ENCODE measurements around the gene ST8SIA4. TPM values are rescaled to one million over a fixed set of nuclear protein-coding genes. Genes with fewer than 3 reads are reported as not detected.

Gene ST8SIA4
- total RNA-seq, 1 donor from 2014 or later: 5.9 TPM

- no peak overlapping the region for H3K4me3 Mint-ChIP-seq
- peaks cover 8% of the 10 kb centered on the region for H3K4me1 Mint-ChIP-seq
- peaks cover 15% of the 10 kb centered on the region for H3K9me3 Mint-ChIP-seq
- no peak overlapping the region for H3K27ac Mint-ChIP-seq (ENCODE audit: unreplicated experiment)
- H3K36me3 Mint-ChIP-seq (ENCODE audit: low read depth): no peaks in the 10 kb centered on the region
- TF ChIP-seq CTCF (conservative IDR thresholded peaks at IDR 0.05): no peak
- no peak for DNase-seq (ENCODE audit: low read depth, low spot score)
- H3K27me3 Mint-ChIP-seq (ENCODE audit: low read depth): no peaks in the 10 kb centered on the region
Measured at GRCh38 chr5:100772006-100772405, 131.1 kb downstream of the ST8SIA4 start.

- H3K4me1 Mint-ChIP-seq: peaks cover 8% of the 10 kb centered on the region
- TF ChIP-seq CTCF (conservative IDR thresholded peaks at IDR 0.05): no peak
- H3K9me3 Mint-ChIP-seq: peaks cover 15% of the 10 kb centered on the region
- no peak overlapping the region for H3K27ac Mint-ChIP-seq (ENCODE audit: unreplicated experiment)
- H3K36me3 Mint-ChIP-seq (ENCODE audit: low read depth): no peaks in the 10 kb centered on the region
- no peak overlapping the region for H3K4me3 Mint-ChIP-seq
- no peaks in the 10 kb centered on the region for H3K27me3 Mint-ChIP-seq (ENCODE audit: low read depth)
- DNase-seq (ENCODE audit: low read depth, low spot score): no peak
Measured at GRCh38 chr5:100771181-100771580, 131.9 kb downstream of the ST8SIA4 start.

GRCh38 chr5:100768221-100768620 is 134.9 kb downstream of the ST8SIA4 start:
- H3K9me3 Mint-ChIP-seq: peaks cover 6% of the 10 kb centered on the region
- no peak overlapping the region for H3K4me3 Mint-ChIP-seq
- no peak overlapping the region for H3K27ac Mint-ChIP-seq (ENCODE audit: unreplicated experiment)
- no peak for DNase-seq (ENCODE audit: low read depth, low spot score)
- no peaks in the 10 kb centered on the region for H3K4me1 Mint-ChIP-seq
- TF ChIP-seq CTCF (conservative IDR thresholded peaks at IDR 0.05): no peak
- no peaks in the 10 kb centered on the region for H3K36me3 Mint-ChIP-seq (ENCODE audit: low read depth)
- H3K27me3 Mint-ChIP-seq (ENCODE audit: low read depth): no peaks in the 10 kb centered on the region

- Mint-ChIP-seq H3K27me3 (ENCODE audit: low read depth) (no peaks in the 10 kb centered on the region), H3K4me1 (no peaks in the 10 kb centered on the region), H3K36me3 (ENCODE audit: low read depth) (no peaks in the 10 kb centered on the region), H3K27ac (ENCODE audit: unreplicated experiment) (no peak overlapping the region), H3K9me3 (no peaks in the 10 kb centered on the region), H3K4me3 (no peak overlapping the region)
- no peak for DNase-seq (ENCODE audit: low read depth, low spot score)
- no peak for TF ChIP-seq CTCF (conservative IDR thresholded peaks at IDR 0.05)
Measured at GRCh38 chr5:100762995-100763394, 140.1 kb downstream of the ST8SIA4 start.

GRCh38 chr5:100762108-100762507 is 141.0 kb downstream of the ST8SIA4 start:
- Mint-ChIP-seq H3K27ac (ENCODE audit: unreplicated experiment) (no peak overlapping the region), H3K4me3 (no peak overlapping the region), H3K9me3 (no peaks in the 10 kb centered on the region), H3K4me1 (peaks cover 4% of the 10 kb centered on the region), H3K36me3 (ENCODE audit: low read depth) (no peaks in the 10 kb centered on the region), H3K27me3 (ENCODE audit: low read depth) (no peaks in the 10 kb centered on the region)
- TF ChIP-seq CTCF (conservative IDR thresholded peaks at IDR 0.05): no peak
- no peak for DNase-seq (ENCODE audit: low read depth, low spot score)

- H3K36me3 Mint-ChIP-seq (ENCODE audit: low read depth): no peaks in the 10 kb centered on the region
- H3K27me3 Mint-ChIP-seq (ENCODE audit: low read depth): no peaks in the 10 kb centered on the region
- TF ChIP-seq CTCF (conservative IDR thresholded peaks at IDR 0.05): no peak
- no peak for DNase-seq (ENCODE audit: low read depth, low spot score)
- peaks cover 4% of the 10 kb centered on the region for H3K4me1 Mint-ChIP-seq
- H3K27ac Mint-ChIP-seq (ENCODE audit: unreplicated experiment): no peak overlapping the region
- H3K4me3 Mint-ChIP-seq: no peak overlapping the region
- no peaks in the 10 kb centered on the region for H3K9me3 Mint-ChIP-seq
Measured at GRCh38 chr5:100761192-100761591, 141.9 kb downstream of the ST8SIA4 start.

Data from neural crest cell (in vitro differentiated cells).